ENCODE data around the gene VNN1. TPM values are rescaled to one million over a fixed set of nuclear protein-coding genes. Genes with fewer than 3 reads are reported as not detected.

VNN1 gene
- total and polyA plus RNA-seq, 2 donors (not counting 3 experiments of a cell fraction or from before 2014, with no cell fraction given), result not detected

DNA sequence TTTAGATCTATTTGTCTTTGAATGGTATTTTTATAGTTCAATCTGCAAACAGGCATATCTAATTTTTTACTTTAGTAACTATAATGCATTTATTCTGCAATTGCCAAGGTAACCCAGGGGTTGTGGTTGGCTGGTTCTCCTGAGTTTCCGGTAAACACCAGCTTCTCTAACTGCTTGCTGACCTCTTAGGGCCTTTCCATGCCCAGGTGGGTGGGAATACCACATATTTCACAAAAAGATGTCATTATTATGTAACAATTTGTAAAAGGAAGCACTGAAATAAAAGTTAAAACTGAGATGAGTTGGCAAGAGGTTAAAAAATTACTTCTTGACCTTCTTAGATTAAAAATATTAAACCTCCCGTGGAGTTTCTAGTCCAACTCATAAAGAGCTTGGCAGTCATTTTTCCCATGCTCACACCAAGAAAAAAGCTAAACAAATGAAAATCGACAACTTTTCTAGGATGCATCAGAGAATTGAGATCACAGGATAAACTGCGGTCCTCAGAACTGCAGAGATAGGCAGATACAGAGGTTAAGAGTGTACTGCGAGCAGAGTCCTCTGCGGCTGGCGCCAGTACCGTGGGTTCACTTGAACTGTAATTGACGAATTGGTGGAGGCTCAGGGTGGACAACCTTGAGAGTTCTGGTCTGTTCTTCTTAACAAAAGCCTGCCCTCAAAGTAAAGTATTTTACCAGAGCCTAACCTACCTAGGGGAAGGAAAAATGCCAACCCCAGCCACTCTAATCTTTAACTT, 2.2 kb upstream of the VNN1 start:
- no TSS peak for BruUV-seq (replicated peaks)

More for the DNA sequence above, 2.2 kb upstream of the VNN1 start:
- Histone ChIP-seq H2AFZ (ENCODE audit: low read depth, low read length) (no peak overlapping the region), H3K9me1 (replicated peaks; ENCODE audit: control insufficient read depth, extremely low read depth, insufficient read depth, low read length) (no peaks in the 10 kb centered on the region), H3K4me1 (ENCODE audit: control insufficient read depth, extremely low read depth, insufficient read depth, low read length) (no peaks in the 10 kb centered on the region), H3K9me3 (replicated peaks; ENCODE audit: control insufficient read depth, insufficient read depth, low read length) (no peaks in the 10 kb centered on the region), H3K36me3 (ENCODE audit: control insufficient read depth in 2 of 2, extremely low read depth in 1 of 2, insufficient read depth in 2 of 2, low read length in 2 of 2) (no peaks in the 10 kb centered on the region), H3K27me3 (ENCODE audit: control insufficient read depth in 2 of 2, insufficient read depth in 2 of 2, low read length in 2 of 2) (no peaks in the 10 kb centered on the region), H3K27ac (ENCODE audit: insufficient read depth, low read depth, low read length) (no peak overlapping the region), H3K4me2 (ENCODE audit: insufficient read depth, low read length) (no peak overlapping the region), H3K4me3 (replicated peaks in 1 of 3; ENCODE audit: insufficient read depth in 1 of 3, low read depth in 1 of 3, low read length in 3 of 3) (no peak overlapping the region), H3K79me2 (ENCODE audit: control insufficient read depth, insufficient read depth, low read length) (no peaks in the 10 kb centered on the region), H3K9ac (replicated peaks; ENCODE audit: extremely low read depth, insufficient read depth, low read length) (no peak overlapping the region), H4K20me1 (replicated peaks; ENCODE audit: control insufficient read depth, extremely low read depth, insufficient read depth, low read length) (no peaks in the 10 kb centered on the region)
- ChIA-PET POLR2A (no interaction called here), CTCF (interaction anchor here (0.9 to 2.3 kb wide), 7 partner anchors 8 to 186 kb away, joined by 3 to 49 read pairs (median 4); partner anchors contain the start of gene SLC18B1)
- intact Hi-C loops (cut with micrococcal nuclease), result loop anchor here (1.0 kb wide), 1 partner anchor 47 kb away; no protein-coding TSS in a partner anchor
- dilution Hi-C loops (cut with MboI; ENCODE audit: extremely low pct_ligation_motif_present, low sequenced_read_pairs), result no loop called here
- no peak for TF ChIP-seq JUN (IDR thresholded peaks at IDR 0.05; ENCODE audit: borderline replicate concordance, insufficient read depth, insufficient read length, low read depth)
- TF ChIP-seq POLR2A (IDR thresholded peaks at IDR 0.05; ENCODE audit: low read depth, low read length), result no peak
- no peak for TF ChIP-seq MYC (IDR thresholded peaks at IDR 0.05; ENCODE audit: low read depth, low read length)
- no peak for TF ChIP-seq GATA2 (IDR thresholded peaks at IDR 0.05; ENCODE audit: insufficient read depth, insufficient read length, low read depth, low read length)
- TF ChIP-seq, protein P1, sequence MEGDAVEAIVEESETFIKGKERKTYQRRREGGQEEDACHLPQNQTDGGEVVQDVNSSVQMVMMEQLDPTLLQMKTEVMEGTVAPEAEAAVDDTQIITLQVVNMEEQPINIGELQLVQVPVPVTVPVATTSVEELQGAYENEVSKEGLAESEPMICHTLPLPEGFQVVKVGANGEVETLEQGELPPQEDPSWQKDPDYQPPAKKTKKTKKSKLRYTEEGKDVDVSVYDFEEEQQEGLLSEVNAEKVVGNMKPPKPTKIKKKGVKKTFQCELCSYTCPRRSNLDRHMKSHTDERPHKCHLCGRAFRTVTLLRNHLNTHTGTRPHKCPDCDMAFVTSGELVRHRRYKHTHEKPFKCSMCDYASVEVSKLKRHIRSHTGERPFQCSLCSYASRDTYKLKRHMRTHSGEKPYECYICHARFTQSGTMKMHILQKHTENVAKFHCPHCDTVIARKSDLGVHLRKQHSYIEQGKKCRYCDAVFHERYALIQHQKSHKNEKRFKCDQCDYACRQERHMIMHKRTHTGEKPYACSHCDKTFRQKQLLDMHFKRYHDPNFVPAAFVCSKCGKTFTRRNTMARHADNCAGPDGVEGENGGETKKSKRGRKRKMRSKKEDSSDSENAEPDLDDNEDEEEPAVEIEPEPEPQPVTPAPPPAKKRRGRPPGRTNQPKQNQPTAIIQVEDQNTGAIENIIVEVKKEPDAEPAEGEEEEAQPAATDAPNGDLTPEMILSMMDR (IDR thresholded peaks at IDR 0.05; ENCODE audit: extremely low read depth in 1 of 2, insufficient read depth in 1 of 2, low read depth in 1 of 2, low read length in 2 of 2), result no peak
- no peak for TF ChIP-seq FOS (IDR thresholded peaks at IDR 0.05; ENCODE audit: borderline replicate concordance, insufficient read depth, low read length)
- no peak for TF ChIP-seq EZH2 (IDR thresholded peaks at IDR 0.05; ENCODE audit: borderline replicate concordance, low read depth, low read length, severe bottlenecking)
- TF ChIP-seq, protein P2, sequence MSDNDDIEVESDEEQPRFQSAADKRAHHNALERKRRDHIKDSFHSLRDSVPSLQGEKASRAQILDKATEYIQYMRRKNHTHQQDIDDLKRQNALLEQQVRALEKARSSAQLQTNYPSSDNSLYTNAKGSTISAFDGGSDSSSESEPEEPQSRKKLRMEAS (IDR thresholded peaks at IDR 0.05; ENCODE audit: insufficient read depth, insufficient read length), result no peak
- no peak for TF ChIP-seq POLR2AphosphoS5 (IDR thresholded peaks at IDR 0.05; ENCODE audit: insufficient read depth, low read depth, low read length)
- FAIRE-seq (no peak), DNase-seq (ENCODE audit: low read depth, low spot score) (no peak)

Data from endothelial cell of umbilical vein (primary cell).